ENCODE results near the gene C3.
"Not testable (repeated sequence)": the region's sequence is repeated elsewhere in the genome, so short reads cannot be mapped to it uniquely, and the experiment has no call there.

C3 gene

DNA sequence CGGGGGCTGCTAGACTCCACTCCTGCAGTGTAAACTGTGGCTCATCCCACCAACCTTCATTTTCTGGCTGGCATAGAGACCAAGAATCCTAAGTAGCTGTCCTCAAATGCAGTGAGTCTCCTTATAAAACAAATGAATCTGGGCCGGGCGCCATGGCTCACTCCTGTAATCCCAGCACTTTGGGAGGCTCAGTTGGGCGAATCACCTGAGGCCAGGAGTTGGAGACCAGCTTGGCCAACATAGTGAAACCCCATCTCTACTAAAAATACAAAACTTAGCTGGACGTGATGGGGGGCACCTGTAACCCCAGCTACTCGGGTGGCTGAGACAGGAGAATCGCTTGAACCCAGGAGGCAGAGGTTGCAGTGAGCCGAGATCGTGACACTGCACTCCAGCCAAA, 80.1 kb downstream of the C3 start:
- not testable (repeated sequence) for FAIRE-seq

DNA sequence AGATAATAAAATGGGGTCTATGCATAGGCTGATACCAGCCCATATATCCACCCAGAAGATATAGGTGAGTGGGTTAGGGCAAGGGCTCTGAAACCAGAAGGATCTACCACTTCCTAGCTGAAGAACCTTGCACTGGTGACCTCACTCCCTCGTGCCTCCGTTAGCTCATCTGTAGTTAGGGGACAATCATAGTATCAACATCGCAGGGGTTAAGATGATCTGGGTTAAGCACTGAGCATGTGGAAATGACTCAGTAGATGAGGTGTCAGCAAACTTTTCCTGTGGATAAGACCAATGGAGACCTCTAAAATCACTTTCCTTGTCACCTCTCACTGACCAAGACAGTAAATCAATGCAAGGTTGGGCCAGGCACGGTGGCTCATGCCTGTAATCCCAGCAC, 81.0 kb downstream of the C3 start:
- FAIRE-seq (peak; percentile 61), DNase-seq (ENCODE audit: extremely low spot score, insufficient read length, low read depth) (no peak)

More for the DNA sequence above, 80.1 kb downstream of the C3 start:
- DNase-seq (ENCODE audit: extremely low spot score, insufficient read length, low read depth) = not testable (repeated sequence)

DNA sequence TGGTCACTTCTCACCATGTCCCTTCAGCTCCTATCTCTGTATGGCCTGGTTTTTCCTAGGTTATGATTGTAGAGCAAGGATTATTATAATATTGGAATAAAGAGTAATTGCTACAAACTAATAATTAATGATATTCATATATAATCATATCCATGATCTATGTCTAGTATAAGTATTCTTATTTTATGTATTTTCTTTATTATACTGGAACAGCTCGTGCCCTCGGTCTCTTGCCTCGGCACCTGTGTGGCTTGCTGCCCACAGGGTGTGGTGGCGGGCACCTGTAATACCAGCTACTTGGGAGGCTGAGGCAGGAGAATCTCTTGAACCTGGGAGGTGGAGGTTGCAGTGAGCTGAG, 87.0 kb downstream of the C3 start:
- DNase-seq (ENCODE audit: extremely low spot score, insufficient read length, low read depth); FAIRE-seq: not testable (repeated sequence)

DNA sequence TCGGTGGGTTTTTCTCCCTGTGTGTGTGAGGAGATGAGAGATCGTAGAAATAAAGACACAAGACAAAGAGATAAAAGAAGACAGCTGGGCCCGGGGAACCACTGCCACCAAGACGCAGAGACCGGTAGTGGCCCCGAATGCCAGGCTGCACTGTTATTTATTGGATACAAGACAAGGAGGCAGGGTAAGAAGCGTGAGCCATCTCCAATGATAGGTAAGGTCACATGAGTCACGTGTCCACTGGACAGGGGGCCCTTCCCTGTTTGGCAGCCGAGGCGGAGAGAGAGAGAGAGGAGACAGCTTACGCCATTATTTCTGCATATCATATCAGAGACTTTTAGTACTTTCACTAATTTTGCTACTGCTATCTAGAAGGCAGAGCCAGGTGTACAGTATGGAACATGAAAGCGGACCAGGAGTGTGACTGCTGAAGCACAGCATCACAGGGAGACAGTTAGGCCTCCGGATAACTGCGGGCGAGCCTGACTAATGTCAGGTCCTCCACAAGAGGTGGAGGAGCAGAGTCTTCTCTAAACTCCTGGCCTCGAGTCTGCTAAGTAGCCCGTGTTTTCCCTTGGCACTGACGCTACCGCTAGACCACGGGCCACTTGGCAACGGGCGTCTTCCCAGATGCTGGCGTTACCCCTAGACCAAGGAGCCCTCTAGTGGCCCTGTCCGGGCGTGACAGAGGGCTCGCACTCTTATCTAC, 87.5 kb downstream of the C3 start:
- peak; percentile 90 for FAIRE-seq
- DNase-seq (ENCODE audit: extremely low spot score, insufficient read length, low read depth) = not testable (repeated sequence)

DNA sequence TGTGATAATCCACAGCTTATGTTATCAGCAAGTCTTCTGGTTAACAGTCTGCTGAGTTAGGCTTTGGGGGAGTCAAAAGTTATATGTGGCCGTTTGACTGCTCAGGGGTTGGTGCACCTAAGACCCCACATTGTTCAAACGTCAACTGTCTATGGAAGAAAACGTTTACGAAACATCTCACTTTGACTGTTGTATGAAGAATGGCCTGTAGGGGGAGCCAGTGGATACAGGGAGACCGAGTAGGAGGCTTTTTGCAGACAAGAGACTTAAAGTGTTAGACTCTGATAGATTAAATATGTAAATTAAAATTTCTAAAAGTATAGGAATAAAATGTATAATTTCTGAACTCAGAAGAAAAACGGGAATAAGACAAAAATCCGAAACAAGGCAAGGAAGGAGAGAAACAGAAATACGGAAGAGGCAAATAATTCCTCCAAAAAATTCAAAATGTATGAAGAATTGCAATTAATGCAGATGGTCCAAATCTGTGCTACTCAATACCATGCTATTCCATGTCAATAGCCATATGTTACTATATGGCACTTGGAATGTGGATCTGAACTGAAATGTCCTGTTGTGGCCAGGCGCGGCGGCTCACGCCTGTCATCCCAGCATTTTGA, 88.3 kb downstream of the C3 start:
- DNase-seq (ENCODE audit: extremely low spot score, insufficient read length, low read depth) (no peak), FAIRE-seq (peak; percentile 88)
